ACC112 (cell line): ENCODE data around the gene FAM168A.

Source experiments
- H2AFZ ChIP-seq: fragments of 200-600 bp; sonication (generic); one replicate; pipeline ENCODE4 v1.6.0; 2017; ENCODE audit warnings: antibody characterized with exemption, low read length; ENCODE audit not compliant: unreplicated experiment
- H3K27ac ChIP-seq: fragments of 200-600 bp; sonication (generic); 2 replicates; pipeline ENCODE4 v1.5.1; 2014; ENCODE audit warnings: low read depth, mild to moderate bottlenecking, antibody characterized with exemption, low read length, moderate library complexity
- H3K27me3 ChIP-seq: fragments of 200-600 bp; sonication (generic); 2 replicates; pipeline ENCODE4 v1.6.1; 2014; ENCODE audit warnings: mild to moderate bottlenecking, antibody characterized with exemption, low read length, moderate library complexity, mixed read lengths; ENCODE audit not compliant: insufficient read depth
- H3K36me3 ChIP-seq: fragments of 200-600 bp; sonication (generic); 2 replicates; pipeline ENCODE4 v1.6.1; 2016; ENCODE audit warnings: mild to moderate bottlenecking, antibody characterized with exemption, low read length, moderate library complexity, mixed read lengths; ENCODE audit not compliant: insufficient read depth
- H3K4me1 ChIP-seq: fragments of 200-600 bp; sonication (generic); one replicate; pipeline ENCODE4 v1.6.1; 2016; ENCODE audit warnings: low read length, mixed read lengths; ENCODE audit not compliant: insufficient read depth, unreplicated experiment, control insufficient read depth
- H3K4me3 ChIP-seq: fragments of 200-600 bp; sonication (generic); 2 replicates; pipeline ENCODE4 v1.5.1; 2014; ENCODE audit warnings: mild to moderate bottlenecking, low read depth, low read length
- H3K79me2 ChIP-seq: fragments of 200-600 bp; sonication (generic); one replicate; pipeline ENCODE4 v1.6.0; 2016; ENCODE audit warnings: low read length; ENCODE audit not compliant: control insufficient read depth, unreplicated experiment, insufficient read depth

The FAM168A gene

DNA sequence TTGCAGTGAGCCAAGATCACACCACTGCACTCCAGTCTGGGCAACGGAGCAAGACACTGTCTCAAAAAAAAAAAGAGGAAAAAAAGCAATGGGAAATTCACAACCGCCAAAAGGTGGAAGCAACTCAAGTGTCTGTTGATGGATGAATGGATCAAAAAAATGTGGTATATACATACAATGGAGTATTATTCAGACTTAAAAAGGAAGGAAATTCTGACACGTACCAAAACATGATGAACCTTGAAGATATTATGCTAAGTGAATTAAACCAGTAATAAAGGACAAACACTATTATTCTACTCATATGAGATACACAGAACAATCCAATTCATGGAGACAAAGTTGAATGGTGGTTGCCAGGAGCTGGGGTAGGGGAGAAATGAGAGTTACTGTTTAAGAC lies 40.9 kb downstream of the FAM168A start:
- Histone ChIP-seq H3K36me3 (no peaks in the 10 kb centered on the region), H3K27ac (no peak overlapping the region), H3K4me3 (no peak overlapping the region), H3K4me1 (no peaks in the 10 kb centered on the region), H2AFZ (no peak overlapping the region), H3K79me2 (peaks cover 2% of the 10 kb centered on the region), H3K27me3 (no peaks in the 10 kb centered on the region)

DNA sequence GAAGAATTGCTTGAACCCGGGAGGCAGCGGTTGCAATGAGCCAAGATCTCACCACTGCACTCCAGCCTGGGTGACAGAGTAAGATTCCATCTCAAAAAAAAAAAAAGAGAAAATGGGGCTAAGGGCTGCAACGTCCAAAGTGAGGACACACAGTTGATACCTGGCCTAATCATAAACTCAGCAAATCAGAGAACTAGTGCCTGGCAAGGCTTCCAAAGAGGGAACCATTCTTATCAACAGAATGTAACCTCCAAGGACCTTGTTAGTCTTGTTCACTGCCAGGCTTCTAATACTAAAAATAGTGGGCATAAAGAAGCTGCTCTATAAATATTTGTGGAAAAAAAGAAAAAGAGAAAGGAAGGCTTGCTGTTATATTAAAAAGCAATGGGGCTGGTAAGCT lies 42.3 kb downstream of the FAM168A start:
- no peaks in the 10 kb centered on the region for H3K27me3 ChIP-seq
- H3K27ac ChIP-seq: no peak overlapping the region
- no peaks in the 10 kb centered on the region for H3K36me3 ChIP-seq
- H3K4me1 ChIP-seq: no peaks in the 10 kb centered on the region
- H3K79me2 ChIP-seq: peaks cover 2% of the 10 kb centered on the region
- no peak overlapping the region for H2AFZ ChIP-seq
- no peak overlapping the region for H3K4me3 ChIP-seq

DNA sequence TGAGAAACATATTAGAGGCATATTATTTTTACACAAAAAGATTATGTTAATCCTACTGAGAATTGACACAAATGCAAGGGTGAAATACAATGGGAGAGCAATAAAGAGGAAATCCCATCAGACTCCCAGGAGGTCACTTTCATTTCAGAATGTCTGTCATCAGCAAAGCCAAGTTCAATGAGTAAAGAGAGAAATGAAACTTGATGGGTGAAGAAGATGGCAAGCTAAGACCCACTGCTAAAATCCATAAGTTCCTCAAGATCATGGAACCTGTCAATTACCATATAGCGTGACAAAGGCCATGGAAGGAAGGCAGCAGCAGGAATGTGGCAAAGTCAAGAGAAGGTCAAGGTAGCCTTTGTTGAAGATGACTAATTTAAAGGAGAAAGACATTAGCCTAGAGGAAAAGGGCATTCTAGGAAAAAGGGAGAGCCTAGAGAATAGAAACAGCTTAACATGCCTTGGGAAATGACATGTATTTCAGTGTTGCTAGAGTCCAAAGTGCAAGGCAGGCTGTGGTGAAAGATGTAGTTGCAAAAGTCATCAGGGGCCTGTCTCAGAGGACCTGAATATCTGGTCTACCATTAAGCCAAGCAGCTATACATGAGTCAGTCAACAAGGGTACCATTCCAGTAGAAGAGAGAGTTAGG lies 43.1 kb downstream of the FAM168A start:
- no peaks in the 10 kb centered on the region for H3K4me1 ChIP-seq
- peaks cover 2% of the 10 kb centered on the region for H3K79me2 ChIP-seq
- H3K36me3 ChIP-seq: no peaks in the 10 kb centered on the region
- H3K27ac ChIP-seq: no peak overlapping the region
- H2AFZ ChIP-seq: no peak overlapping the region
- H3K27me3 ChIP-seq: no peaks in the 10 kb centered on the region
- H3K4me3 ChIP-seq: no peak overlapping the region

DNA sequence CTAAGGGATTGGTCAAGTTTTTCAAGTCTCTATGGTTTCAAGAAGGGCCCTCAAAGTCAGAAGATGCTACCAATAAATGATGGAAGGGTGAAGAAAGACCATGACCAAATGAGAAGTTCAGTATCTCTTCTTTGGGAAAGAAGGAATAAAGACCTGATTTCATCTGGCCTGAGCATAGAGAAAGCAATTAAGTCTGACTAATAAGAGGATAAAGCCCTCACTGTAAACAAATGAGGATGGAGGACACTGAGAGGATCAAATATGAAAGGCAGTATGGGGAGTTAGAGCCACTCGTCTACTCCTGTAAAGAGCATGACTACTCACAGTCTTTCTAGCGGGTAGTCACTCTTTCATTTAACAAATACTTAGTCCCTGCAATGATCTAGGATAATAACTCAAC lies 44.6 kb downstream of the FAM168A start:
- Histone ChIP-seq H3K79me2 (peaks cover 2% of the 10 kb centered on the region), H3K36me3 (no peaks in the 10 kb centered on the region), H3K27ac (no peak overlapping the region), H3K4me3 (no peak overlapping the region), H3K27me3 (no peaks in the 10 kb centered on the region), H3K4me1 (no peaks in the 10 kb centered on the region), H2AFZ (no peak overlapping the region)

DNA sequence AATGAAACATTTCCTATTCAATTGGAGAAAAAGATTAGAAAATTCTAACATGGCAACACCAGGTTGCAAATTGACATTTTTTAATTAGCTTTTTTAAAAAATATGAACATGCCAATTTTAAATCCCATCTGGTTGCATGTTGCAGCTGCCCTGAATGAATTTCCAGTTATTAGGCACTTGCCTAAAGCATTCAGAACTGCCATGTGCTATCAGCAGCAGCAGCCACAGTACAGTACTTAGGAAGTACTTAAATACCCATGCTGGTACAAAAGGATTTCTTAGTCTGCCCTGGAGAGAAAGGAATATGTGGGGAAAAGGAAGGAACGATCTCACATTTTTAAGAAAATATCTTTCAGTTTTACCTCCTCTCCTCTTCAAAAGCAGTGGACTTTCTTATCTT lies 46.2 kb downstream of the FAM168A start:
- no peaks in the 10 kb centered on the region for H3K27me3 ChIP-seq
- no peaks in the 10 kb centered on the region for H3K36me3 ChIP-seq
- H2AFZ ChIP-seq: no peak overlapping the region
- H3K27ac ChIP-seq: no peak overlapping the region
- no peaks in the 10 kb centered on the region for H3K79me2 ChIP-seq
- no peaks in the 10 kb centered on the region for H3K4me1 ChIP-seq
- no peak overlapping the region for H3K4me3 ChIP-seq

DNA sequence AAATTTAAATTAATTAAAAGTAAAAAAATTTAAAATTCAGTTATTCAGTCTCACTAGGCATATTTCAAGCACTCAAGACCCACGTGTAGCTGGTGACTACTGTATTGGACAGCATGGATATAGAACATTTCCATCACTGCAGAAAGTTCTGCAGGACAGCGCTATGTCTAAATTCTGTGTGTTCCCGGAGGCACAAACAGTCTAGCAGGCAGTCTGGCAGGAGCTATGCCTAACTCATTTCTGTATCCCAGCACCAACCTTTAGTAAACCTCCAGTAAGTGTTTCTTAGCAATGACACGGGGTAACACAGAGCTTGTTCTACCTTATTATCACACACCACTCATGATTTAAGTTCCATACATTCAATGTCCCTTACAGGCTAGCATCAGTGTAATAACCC lies 48.5 kb downstream of the FAM168A start:
- H2AFZ ChIP-seq: no peak overlapping the region
- no peaks in the 10 kb centered on the region for H3K27me3 ChIP-seq
- no peaks in the 10 kb centered on the region for H3K4me1 ChIP-seq
- no peak overlapping the region for H3K27ac ChIP-seq
- no peaks in the 10 kb centered on the region for H3K36me3 ChIP-seq
- no peak overlapping the region for H3K4me3 ChIP-seq
- peaks cover 3% of the 10 kb centered on the region for H3K79me2 ChIP-seq

DNA sequence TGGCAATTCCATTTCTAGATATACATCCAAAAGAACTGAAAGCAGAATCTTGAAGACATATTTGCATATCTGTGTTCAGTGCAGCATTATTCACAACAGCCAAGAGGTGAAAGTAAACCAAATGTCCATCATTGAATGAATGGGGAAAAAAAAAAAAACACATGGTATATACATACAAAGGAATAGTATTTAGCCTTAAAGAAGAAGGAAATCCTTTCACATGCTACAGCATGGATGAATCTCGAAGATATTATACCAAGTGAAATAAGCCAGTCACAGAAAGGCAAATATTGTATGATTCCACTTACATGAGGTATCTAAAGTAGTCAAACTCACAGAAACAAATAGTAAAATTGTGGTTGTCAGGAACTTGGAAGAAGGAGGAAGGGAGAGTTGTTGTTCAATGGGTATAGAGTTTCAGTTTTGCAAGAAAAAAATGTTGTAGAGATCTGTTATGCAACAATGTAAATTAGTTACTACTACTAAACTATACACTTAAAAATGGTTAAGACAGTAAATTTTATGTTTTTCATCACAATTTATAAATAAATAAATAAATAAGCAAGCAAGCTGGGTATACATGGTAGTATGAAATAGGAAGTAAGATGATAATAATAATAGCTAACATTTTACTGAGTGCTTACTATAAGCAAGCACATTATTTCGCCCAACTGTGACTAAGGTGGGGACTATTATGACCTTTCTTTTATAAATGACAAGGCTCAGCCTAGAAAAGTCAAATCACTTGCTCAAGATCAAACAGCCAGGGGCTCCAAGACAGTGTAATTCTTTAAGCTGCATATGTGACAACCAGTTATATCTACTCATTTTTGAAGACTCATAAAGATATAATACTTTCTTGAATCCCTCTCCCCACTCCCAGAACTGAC lies 50.0 kb downstream of the FAM168A start:
- H3K79me2 ChIP-seq: peaks cover 3% of the 10 kb centered on the region
- H3K4me1 ChIP-seq: no peaks in the 10 kb centered on the region
- no peaks in the 10 kb centered on the region for H3K27me3 ChIP-seq

DNA sequence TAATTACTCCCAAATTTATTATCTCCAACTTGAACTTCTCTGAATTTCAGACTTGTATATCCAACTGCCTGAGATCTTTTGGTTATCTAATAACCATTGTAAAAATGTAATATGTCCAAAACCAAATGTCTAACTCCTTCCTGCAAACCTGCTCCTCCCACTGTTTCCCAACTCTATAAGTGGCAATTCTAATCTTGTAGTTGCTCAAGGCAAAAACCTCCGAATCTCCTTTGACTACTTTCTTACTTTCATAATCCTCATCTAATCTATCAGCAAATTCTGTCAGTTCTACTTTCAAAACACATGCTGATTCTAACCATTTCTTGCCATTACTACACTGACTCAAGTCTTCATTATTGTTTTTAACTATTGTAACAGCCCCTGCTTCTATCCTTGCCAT lies 55.7 kb downstream of the FAM168A start:
- Histone ChIP-seq H3K36me3 (no peaks in the 10 kb centered on the region), H3K4me3 (no peak overlapping the region), H3K27ac (no peak overlapping the region), H3K79me2 (peaks cover 8% of the 10 kb centered on the region), H3K27me3 (no peaks in the 10 kb centered on the region), H2AFZ (no peak overlapping the region), H3K4me1 (peaks cover 3% of the 10 kb centered on the region)

More for the DNA sequence above, 50.0 kb downstream of the FAM168A start:
- H3K36me3 ChIP-seq: no peaks in the 10 kb centered on the region
- no peak overlapping the region for H3K27ac ChIP-seq
- H3K4me3 ChIP-seq: no peak overlapping the region
- H2AFZ ChIP-seq: no peak overlapping the region

DNA sequence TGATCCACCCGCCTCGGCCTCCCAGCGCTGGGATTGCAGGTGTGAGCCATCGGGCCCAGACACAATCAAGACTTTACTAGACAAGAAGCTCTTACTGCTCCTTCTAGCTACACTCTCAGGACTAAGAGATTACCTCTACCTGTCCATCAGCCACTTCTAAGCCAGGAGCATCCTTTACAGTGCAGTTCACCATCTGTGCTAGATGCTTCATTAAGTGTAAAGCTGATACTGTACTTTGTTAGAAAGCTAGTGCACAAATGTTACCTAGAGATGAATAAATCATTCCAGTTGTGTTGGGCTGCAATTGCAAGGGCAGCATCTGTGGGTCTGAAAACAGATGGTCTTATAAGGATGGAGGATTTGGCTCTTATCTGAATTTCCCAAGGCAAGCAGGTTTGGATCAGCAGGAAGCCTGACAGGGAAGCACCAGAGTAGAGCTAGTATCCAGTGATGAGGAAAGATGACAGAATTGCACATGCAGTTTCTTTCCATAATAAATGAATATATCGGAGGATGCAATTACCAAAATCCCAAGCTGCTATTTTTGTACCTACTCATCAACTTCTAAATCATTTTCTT lies 58.3 kb downstream of the FAM168A start:
- H3K27ac ChIP-seq: no peak overlapping the region
- H3K79me2 ChIP-seq: peaks cover 5% of the 10 kb centered on the region
- H3K36me3 ChIP-seq: no peaks in the 10 kb centered on the region
- H3K4me3 ChIP-seq: no peak overlapping the region
- H3K4me1 ChIP-seq: peaks cover 3% of the 10 kb centered on the region
- no peaks in the 10 kb centered on the region for H3K27me3 ChIP-seq
- no peak overlapping the region for H2AFZ ChIP-seq

DNA sequence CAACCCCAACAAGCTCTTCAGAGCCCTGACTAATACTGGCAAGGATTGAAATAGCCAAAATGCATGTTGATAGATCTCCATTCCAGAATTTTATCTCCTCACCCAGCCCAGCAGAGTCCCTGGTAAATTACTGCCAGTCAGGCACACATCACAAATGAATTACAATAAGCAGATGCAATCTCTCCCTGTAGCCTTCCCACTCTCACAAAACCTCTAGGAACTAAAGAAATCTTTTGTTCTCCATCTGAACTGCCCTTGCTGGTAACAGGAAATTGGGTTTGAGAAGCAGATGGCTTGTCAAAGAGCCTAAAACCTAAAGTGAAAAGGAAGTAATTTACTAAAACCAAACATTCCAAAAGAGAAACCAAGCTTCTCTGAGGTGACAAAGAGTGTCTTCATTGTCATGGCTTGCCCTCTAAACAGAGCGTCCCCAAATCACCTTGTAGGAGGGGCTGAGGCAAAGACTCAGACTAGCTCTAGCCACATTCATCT lies 59.5 kb downstream of the FAM168A start:
- Histone ChIP-seq H3K27me3 (no peaks in the 10 kb centered on the region), H2AFZ (no peak overlapping the region), H3K36me3 (no peaks in the 10 kb centered on the region), H3K27ac (no peak overlapping the region), H3K4me1 (peaks cover 3% of the 10 kb centered on the region), H3K4me3 (no peak overlapping the region), H3K79me2 (peaks cover 5% of the 10 kb centered on the region)
